SK-N-SH (cell line): ENCODE results near the gene THSD7A.

ENCODE experiments used
- CHD2 ChIP-seq: fragments of 150-350 bp; IDR thresholded peaks from 2 replicates; pipeline ENCODE4 v1.6.1; 2018; ENCODE audit warnings: low read length; ENCODE audit not compliant: partially characterized antibody
- CTCF ChIP-seq: fragments of 200-600 bp; sonication (generic); IDR thresholded peaks from 2 replicates; pipeline ENCODE4 v1.6.1; 2017; ENCODE audit warnings: antibody characterized with exemption, mild to moderate bottlenecking, moderate library complexity
- EP300 ChIP-seq, 2 experiments: IDR thresholded peaks; 2 replicates each; pipeline versions ENCODE4 v1.4.0 to v1.6.1; 2012; ENCODE audit warnings: borderline replicate concordance in 1 of 2, low read depth in 1 of 2, low read length in 1 of 2
- EZH2phosphoT487 ChIP-seq: fragments of 200-600 bp; sonication (generic); IDR thresholded peaks from 2 replicates; pipeline ENCODE4 v1.6.1; 2017; ENCODE audit warnings: low read depth, mixed run types, mild to moderate bottlenecking, antibody characterized with exemption, moderate library complexity, borderline replicate concordance
- FOSL2 ChIP-seq: IDR thresholded peaks from 2 replicates; pipeline ENCODE4 v1.4.0; 2012; ENCODE audit warnings: low read depth, mild to moderate bottlenecking, moderate library complexity, borderline replicate concordance
- FOXJ3 ChIP-seq: sonication (generic); formaldehyde crosslinking; IDR thresholded peaks from 2 replicates; pipeline ENCODE4 v1.5.1; 2020; ENCODE audit warnings: mild to moderate bottlenecking, missing genetic modification reagents
- GABPA ChIP-seq: IDR thresholded peaks from 2 replicates; pipeline ENCODE4 v1.4.0; 2012; ENCODE audit warnings: low read depth, mild to moderate bottlenecking
- JUND ChIP-seq: IDR thresholded peaks from 2 replicates; pipeline ENCODE4 v1.4.0; 2012
- MAX ChIP-seq: IDR thresholded peaks from 2 replicates; pipeline ENCODE4 v1.4.0; 2012; ENCODE audit warnings: low read depth
- MXI1 ChIP-seq: IDR thresholded peaks from 2 replicates; pipeline ENCODE4 v1.6.1; 2012; ENCODE audit warnings: mild to moderate bottlenecking, low read depth, low read length, improper control_type of control experiment
- POLR2AphosphoS5 ChIP-seq: IDR thresholded peaks from 2 replicates; pipeline ENCODE4 v1.6.1; 2012; ENCODE audit warnings: low read depth, low read length
- REST ChIP-seq: IDR thresholded peaks from 2 replicates; pipeline ENCODE4 v1.6.1; 2012; ENCODE audit warnings: mild to moderate bottlenecking, low read depth, low read length, moderate library complexity
- SMC3 ChIP-seq: IDR thresholded peaks from 2 replicates; pipeline ENCODE4 v1.6.1; 2012; ENCODE audit warnings: low read depth, low read length, improper control_type of control experiment

- TF ChIP-seq CTCF (no peak), MXI1 (no peak), JUND (no peak), REST (no peak), FOXJ3 (CRISPR knock-in tag) (no peak), GABPA (no peak), MAX (no peak), FOSL2 (no peak), POLR2AphosphoS5 (no peak), CHD2 (no peak), SMC3 (no peak), EZH2phosphoT487 (no peak), EP300 (IDR thresholded peaks at IDR 0.05; ENCODE audit: borderline replicate concordance in 1 of 2, low read depth in 1 of 2, low read length in 1 of 2) (no peak)
Measured at GRCh38 chr7:11593322-11593721, 238.7 kb downstream of the THSD7A start.
